Activated B cell treated with CpG ODN at 0.5 μM for 24 hours (primary cell): ENCODE results near the gene SEMA3A. TPM values are rescaled to one million over a fixed set of nuclear protein-coding genes. Genes with fewer than 3 reads are reported as not detected.

Source experiments
- ATAC-seq: fragments of 200-7000 bp; cut with Tn5 transposase; one replicate; pipeline ENCODE4 v1.10.0; 2021; ENCODE audit warnings: low read depth, mild to moderate bottlenecking, moderate library complexity
- CTCF ChIA-PET: fragments of 350-600 bp; sonication (Branson Sonifier 250); formaldehyde crosslinking; loops from one replicate; lab custom pipeline; 2021; ENCODE audit warnings: antibody characterized with exemption; lab: Charles Lee
- POLR2A ChIA-PET: fragments of 350-600 bp; sonication (Branson Sonifier 250); formaldehyde crosslinking; loops from one replicate; lab custom pipeline; 2021; ENCODE audit warnings: antibody characterized with exemption; lab: Charles Lee
- DNase-seq: peaks from one replicate; pipeline ENCODE4 v3.0.0; 2022
- H3K27ac Mint-ChIP-seq: one replicate; pipeline ENCODE4 v1.8.0; 2020; ENCODE audit warnings: mixed read lengths
- H3K27me3 Mint-ChIP-seq: one replicate; pipeline ENCODE4 v1.8.0; 2021; ENCODE audit warnings: mixed read lengths
- H3K36me3 Mint-ChIP-seq: one replicate; pipeline ENCODE4 v1.8.0; 2021; ENCODE audit warnings: low read depth, mixed read lengths
- H3K4me1 Mint-ChIP-seq: one replicate; pipeline ENCODE4 v1.8.0; 2021; ENCODE audit warnings: mixed read lengths
- H3K4me3 Mint-ChIP-seq: one replicate; pipeline ENCODE4 v1.8.0; 2020; ENCODE audit warnings: mild to moderate bottlenecking, mixed read lengths
- H3K9me3 Mint-ChIP-seq: one replicate; pipeline ENCODE4 v1.8.0; 2020; ENCODE audit warnings: mixed read lengths
- intact Hi-C: fragments of 100-400 bp; cut with micrococcal nuclease; formaldehyde crosslinking; loops from one replicate; pipeline ENCODE4 v1.15.1; 2024
- total RNA-seq: library from RNA; stranded (reverse); gene quantifications from 2 replicates; pipeline ENCODE4 v1.2.3, GENCODE V29; 2022
- TF ChIP-seq, protein P1 (sequence below): fragments of 200-600 bp; IDR thresholded peaks from one replicate; pipeline ENCODE4 v1.8.0; 2022; ENCODE audit warnings: antibody characterized with exemption, mild to moderate bottlenecking

SEMA3A gene
- total RNA-seq, 1 donor from 2014 or later = not detected

DNA sequence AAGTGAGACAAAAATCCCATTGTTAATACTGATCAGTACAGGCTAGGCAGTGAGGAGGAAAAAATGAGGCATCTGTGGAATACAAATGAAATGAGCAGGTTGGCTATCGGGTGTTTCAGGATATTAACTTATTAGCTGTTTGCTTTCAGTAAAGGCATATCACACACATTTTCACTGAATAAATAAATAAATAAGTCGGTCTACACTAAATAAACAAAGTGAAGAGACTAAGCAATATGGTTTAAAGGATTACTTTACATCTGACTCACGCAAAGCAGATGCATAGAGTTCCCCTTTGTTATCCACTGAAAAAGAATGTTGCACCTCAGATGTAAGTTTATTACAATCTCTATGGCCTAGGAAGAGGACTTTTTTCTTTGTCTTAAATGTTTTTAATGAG is 6.3 kb upstream of the SEMA3A start:
- TF ChIP-seq, protein P1, sequence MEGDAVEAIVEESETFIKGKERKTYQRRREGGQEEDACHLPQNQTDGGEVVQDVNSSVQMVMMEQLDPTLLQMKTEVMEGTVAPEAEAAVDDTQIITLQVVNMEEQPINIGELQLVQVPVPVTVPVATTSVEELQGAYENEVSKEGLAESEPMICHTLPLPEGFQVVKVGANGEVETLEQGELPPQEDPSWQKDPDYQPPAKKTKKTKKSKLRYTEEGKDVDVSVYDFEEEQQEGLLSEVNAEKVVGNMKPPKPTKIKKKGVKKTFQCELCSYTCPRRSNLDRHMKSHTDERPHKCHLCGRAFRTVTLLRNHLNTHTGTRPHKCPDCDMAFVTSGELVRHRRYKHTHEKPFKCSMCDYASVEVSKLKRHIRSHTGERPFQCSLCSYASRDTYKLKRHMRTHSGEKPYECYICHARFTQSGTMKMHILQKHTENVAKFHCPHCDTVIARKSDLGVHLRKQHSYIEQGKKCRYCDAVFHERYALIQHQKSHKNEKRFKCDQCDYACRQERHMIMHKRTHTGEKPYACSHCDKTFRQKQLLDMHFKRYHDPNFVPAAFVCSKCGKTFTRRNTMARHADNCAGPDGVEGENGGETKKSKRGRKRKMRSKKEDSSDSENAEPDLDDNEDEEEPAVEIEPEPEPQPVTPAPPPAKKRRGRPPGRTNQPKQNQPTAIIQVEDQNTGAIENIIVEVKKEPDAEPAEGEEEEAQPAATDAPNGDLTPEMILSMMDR = no peak
- intact Hi-C loops = no loop called here
- CTCF ChIA-PET = no interaction called here
- no peaks in the 10 kb centered on the region for H3K36me3 Mint-ChIP-seq
- POLR2A ChIA-PET = no interaction called here
- H3K27me3 Mint-ChIP-seq = no peaks in the 10 kb centered on the region
- no peak overlapping the region for H3K27ac Mint-ChIP-seq
- no peaks in the 10 kb centered on the region for H3K9me3 Mint-ChIP-seq
- DNase-seq = no peak
- ATAC-seq = no peak
- H3K4me3 Mint-ChIP-seq = no peak overlapping the region
- no peaks in the 10 kb centered on the region for H3K4me1 Mint-ChIP-seq

DNA sequence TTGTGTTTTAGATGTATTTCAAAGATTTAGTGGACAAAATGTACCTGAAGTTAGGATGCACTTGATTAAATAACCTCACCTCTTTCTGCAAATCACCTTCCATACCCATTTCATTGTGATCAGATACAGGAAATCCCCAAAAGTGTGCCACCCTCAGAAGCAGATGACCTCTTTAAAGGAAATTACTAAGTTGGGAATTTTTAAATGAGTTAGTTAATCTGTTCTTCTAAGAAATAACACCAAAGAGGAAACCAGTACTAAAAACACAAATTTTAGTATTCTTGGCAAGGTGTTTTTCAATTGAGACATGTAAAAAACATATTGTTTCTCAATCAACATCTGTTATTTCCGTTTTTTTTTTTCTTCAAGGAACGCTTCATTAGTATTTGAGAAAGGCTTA is 4.6 kb upstream of the SEMA3A start:
- no peak for DNase-seq
- TF ChIP-seq, protein P1 = no peak
- intact Hi-C loops = no loop called here
- Mint-ChIP-seq H3K9me3 (no peaks in the 10 kb centered on the region), H3K4me3 (no peak overlapping the region), H3K36me3 (no peaks in the 10 kb centered on the region), H3K4me1 (peaks cover 3% of the 10 kb centered on the region), H3K27ac (no peak overlapping the region), H3K27me3 (no peaks in the 10 kb centered on the region)
- CTCF ChIA-PET = no interaction called here
- ATAC-seq = no peak
- POLR2A ChIA-PET = no interaction called here

DNA sequence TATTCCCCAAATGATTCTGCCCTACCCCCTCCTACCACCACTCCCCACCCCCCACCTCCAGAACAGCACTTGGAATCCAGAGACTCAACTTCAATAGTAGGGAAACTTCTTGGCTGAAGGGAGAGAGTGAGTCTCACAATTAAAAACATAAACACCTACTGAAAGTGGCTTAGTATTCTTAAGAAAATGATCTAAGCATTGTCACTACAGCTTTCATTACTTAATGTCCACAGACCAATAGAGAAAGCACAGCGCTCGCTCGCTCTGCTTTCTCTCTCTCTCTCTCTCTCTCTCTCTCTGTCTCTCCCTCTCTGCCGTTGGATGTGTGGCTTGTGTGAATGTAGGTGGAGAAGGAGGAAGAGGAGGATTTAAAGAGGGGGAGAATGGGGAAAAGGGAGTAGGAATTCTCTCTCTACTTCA is 1.5 kb upstream of the SEMA3A start:
- intact Hi-C loops = no loop called here
- DNase-seq = no peak
- ChIA-PET CTCF (no interaction called here), POLR2A (no interaction called here)
- H3K27ac Mint-ChIP-seq = no peak overlapping the region
- TF ChIP-seq, protein P1 = no peak
- H3K36me3 Mint-ChIP-seq = no peaks in the 10 kb centered on the region
- ATAC-seq = no peak
- H3K27me3 Mint-ChIP-seq = no peaks in the 10 kb centered on the region
- no peak overlapping the region for H3K4me3 Mint-ChIP-seq
- H3K9me3 Mint-ChIP-seq = no peaks in the 10 kb centered on the region
- peaks cover 3% of the 10 kb centered on the region for H3K4me1 Mint-ChIP-seq

DNA sequence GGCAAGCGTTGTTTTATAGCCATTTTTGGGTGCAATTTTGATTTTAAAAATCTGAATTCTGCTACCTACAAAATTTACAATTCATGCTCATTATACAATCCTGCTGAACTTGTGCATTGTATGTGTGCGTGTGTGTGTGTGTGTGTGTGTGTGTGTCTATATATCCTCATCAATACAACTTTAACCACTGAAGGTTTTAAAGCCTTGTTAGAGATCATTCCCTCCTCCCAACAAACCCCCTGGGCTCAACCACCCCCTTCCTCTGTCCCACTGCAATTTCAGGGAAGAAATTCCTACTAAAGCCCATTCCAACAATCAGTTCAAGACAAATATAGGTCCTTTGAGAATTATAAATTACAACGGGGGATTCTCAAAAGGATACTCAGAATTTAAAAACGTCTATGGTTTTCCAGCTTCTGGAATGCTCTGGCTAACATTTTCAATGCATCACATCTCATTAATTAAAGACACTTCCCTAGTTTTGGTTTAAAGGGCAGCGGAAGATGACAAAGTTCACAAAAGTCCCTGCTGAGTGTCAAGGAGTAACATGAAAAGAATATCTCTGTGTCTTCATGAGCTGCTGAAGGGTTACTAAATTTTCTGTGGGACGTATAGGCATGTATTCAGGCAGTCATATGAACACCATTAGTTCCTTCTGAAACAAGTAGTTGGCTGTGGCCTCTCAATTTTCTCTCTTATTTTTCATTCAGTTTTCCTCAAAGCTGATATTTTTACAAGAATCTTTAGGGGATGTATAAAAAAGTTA is 889 bp upstream of the SEMA3A start:
- Mint-ChIP-seq H3K27ac (no peak overlapping the region), H3K4me1 (peaks cover 3% of the 10 kb centered on the region), H3K4me3 (no peak overlapping the region), H3K36me3 (no peaks in the 10 kb centered on the region), H3K9me3 (no peaks in the 10 kb centered on the region), H3K27me3 (no peaks in the 10 kb centered on the region)
- intact Hi-C loops = no loop called here
- no peak for ATAC-seq
- ChIA-PET POLR2A (no interaction called here), CTCF (no interaction called here)
- DNase-seq = no peak
- TF ChIP-seq, protein P1 = no peak

DNA sequence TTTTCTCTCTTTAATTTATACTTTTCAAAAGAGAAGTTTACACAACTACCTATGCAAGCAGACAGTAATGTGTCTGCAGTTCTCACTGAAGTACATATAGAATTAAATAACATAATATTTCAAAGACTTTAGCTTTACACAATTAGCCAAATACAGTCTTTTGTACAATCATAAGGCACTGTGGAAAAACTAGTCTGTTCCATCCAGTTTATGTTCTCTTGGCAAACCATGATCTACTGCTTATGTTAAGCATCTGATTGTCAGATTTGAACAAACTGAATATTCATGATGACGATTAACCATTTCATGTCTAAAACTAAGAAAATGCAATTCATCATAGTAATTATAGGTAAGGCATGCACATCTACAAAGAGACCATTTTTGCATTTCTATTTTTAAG is 842 bp downstream of the SEMA3A start:
- CTCF ChIA-PET = no interaction called here
- H3K27ac Mint-ChIP-seq = no peak overlapping the region
- intact Hi-C loops = no loop called here

More for the DNA sequence above, 842 bp downstream of the SEMA3A start:
- Mint-ChIP-seq H3K36me3 (no peaks in the 10 kb centered on the region), H3K4me1 (peaks cover 3% of the 10 kb centered on the region), H3K4me3 (no peak overlapping the region), H3K27me3 (no peaks in the 10 kb centered on the region), H3K9me3 (no peaks in the 10 kb centered on the region)
- DNase-seq (no peak), ATAC-seq (no peak)
- POLR2A ChIA-PET = no interaction called here
- TF ChIP-seq, protein P1 = no peak
